NCI-H2196 treated with DMSO at 0.1 percent for 48 hours (cell line): ENCODE results near the gene AKT2.

ENCODE experiments used
- DNase-seq: peaks from one replicate; lab custom pipeline; 2025; ENCODE audit not compliant: unreplicated experiment; lab: John Stamatoyannopoulos, UW

AKT2 gene

GRCh38 chr19:40255619-40256166 lies 29.5 kb downstream of the AKT2 start:
- DNase-seq, result no peak

GRCh38 chr19:40254714-40255418 lies 30.3 kb downstream of the AKT2 start:
- no peak for DNase-seq

GRCh38 chr19:40253611-40254092 lies 31.5 kb downstream of the AKT2 start:
- no peak for DNase-seq

GRCh38 chr19:40252395-40252794 lies 32.8 kb downstream of the AKT2 start:
- no peak for DNase-seq

- DNase-seq, result no peak
These were observed 33.2 kb downstream of the AKT2 start for GRCh38 chr19:40251991-40252390.

GRCh38 chr19:40251244-40251643 lies 33.9 kb downstream of the AKT2 start:
- no peak for DNase-seq

- DNase-seq, result no peak
These were observed 35.4 kb downstream of the AKT2 start for GRCh38 chr19:40249781-40250180.

GRCh38 chr19:40249201-40249600 lies 35.9 kb downstream of the AKT2 start:
- DNase-seq, result no peak

- DNase-seq, result no peak
These were observed 37.3 kb downstream of the AKT2 start for GRCh38 chr19:40247735-40248262.

- no peak for DNase-seq
These were observed 38.0 kb downstream of the AKT2 start for GRCh38 chr19:40247178-40247577.

GRCh38 chr19:40246292-40247073 lies 38.7 kb downstream of the AKT2 start:
- no peak for DNase-seq

- DNase-seq, result no peak
These were observed 39.5 kb downstream of the AKT2 start for GRCh38 chr19:40245506-40246128.

- no peak for DNase-seq
These were observed 40.4 kb downstream of the AKT2 start for GRCh38 chr19:40244579-40245317.

- no peak for DNase-seq
These were observed 42.0 kb downstream of the AKT2 start for GRCh38 chr19:40243181-40243580.

GRCh38 chr19:40242480-40242879 lies 42.7 kb downstream of the AKT2 start:
- no peak for DNase-seq

- no peak for DNase-seq
These were observed 43.2 kb downstream of the AKT2 start for GRCh38 chr19:40241809-40242384.

GRCh38 chr19:40241125-40241808 lies 43.9 kb downstream of the AKT2 start:
- no peak for DNase-seq

- DNase-seq, result no peak
These were observed 44.8 kb downstream of the AKT2 start for GRCh38 chr19:40240332-40240731.

GRCh38 chr19:40239415-40240226 lies 45.5 kb downstream of the AKT2 start:
- DNase-seq, result no peak
